RPMI8226 (cell line): Measurements from ENCODE around the gene TAS1R2.

ENCODE experiments used
- DNase-seq: peaks from one replicate; pipeline ENCODE4 v3.0.0-alpha.2; 2015

TAS1R2 gene

DNA sequence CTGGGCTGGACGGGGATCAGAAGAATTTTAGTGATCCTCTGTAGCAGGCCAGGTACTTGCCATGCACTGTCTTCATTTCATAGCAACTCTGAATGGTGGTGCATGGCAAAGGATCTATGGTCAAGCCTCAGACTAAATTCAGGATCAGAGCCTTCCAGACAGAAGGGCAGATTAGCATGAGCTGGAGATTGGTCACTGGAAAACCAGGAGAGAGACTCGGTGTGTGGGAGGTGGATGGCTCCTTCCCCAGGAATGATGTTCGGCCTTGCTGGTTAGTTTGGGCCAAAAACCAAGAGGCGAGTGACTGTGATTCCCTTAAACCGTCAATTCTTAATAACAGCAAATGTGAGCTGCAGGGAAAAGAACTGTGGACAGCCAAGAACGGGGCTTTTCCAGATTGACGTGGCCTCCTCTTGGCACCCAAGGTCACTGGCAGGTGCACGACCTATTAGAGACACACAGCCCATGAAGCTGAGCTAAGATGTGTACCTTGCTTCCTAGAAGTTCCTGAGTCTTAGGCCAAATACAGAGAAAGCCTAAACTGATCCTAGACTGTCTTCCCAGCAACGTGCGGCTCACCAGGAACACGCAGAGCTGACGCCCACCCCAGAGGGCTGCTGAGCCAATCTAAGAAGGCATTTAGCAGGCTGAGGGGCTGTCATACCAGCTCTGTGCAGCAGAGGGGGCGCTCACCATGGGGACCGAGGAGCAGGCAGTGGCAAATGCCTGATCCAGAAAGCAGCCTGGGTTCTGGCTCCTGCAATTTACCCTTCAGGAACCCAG is 24.4 kb upstream of the TAS1R2 start:
- peak; percentile 75 for DNase-seq

GRCh38 chr1:18883079-18883478 is 23.6 kb upstream of the TAS1R2 start:
- no peak for DNase-seq

DNA sequence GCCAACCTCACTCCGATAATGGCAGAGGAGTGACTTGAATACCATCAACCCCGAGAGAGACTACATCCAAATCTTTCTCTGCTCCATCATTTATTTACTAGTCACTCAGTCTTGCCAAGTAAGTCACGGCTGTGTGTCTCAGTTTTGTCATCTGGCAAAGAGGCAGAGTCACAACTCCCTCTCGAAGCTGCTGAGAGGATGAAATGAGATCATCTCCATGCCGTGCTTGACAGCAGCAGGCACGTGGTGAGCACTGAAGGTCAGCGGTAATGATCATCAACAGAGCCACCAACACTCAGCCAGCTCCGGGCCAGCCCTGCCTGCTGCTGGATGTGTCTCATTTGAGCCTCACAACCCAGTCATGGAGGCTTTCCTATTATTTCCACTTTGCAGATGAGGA is 23.0 kb upstream of the TAS1R2 start:
- DNase-seq = no peak

GRCh38 chr1:18881642-18882431 is 22.4 kb upstream of the TAS1R2 start:
- no peak for DNase-seq

DNA sequence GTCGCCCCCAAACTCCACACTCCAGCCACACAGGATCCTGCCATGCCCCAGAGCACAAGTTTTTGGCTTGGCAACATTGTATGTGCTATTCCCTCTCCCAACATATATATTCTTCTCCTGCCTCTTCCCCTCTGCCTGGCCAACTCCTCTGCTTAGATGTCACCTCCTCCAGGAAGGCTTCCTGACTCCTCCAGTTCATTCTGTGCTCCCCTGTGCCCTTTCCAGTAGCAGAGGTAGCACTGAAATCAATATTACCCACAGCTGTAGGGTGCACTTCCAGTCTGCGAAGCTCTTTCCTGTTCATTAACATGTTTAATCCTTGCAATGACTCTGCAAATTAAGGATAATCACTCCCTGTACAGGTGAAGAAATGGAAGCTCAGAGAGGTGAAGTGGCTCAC is 21.7 kb upstream of the TAS1R2 start:
- no peak for DNase-seq

DNA sequence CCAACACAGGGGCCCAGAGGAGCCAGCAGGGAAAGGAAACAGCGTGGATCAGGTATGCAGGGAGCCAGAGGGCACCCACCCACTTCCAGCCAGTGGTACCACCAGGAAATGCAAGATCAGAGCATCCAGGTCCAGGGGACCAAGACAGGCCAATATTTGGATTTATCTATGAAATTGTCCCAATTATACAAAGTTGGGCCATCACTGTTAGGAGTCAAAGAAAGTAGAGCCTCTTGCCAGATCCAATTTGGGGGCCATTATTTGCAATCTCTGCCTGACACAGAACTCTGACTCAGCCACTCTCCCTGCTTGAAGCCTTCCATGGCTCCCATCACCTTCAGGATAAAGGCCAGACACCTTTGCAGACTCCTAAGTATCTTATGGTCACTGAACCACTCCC is 21.1 kb upstream of the TAS1R2 start:
- DNase-seq = no peak

DNA sequence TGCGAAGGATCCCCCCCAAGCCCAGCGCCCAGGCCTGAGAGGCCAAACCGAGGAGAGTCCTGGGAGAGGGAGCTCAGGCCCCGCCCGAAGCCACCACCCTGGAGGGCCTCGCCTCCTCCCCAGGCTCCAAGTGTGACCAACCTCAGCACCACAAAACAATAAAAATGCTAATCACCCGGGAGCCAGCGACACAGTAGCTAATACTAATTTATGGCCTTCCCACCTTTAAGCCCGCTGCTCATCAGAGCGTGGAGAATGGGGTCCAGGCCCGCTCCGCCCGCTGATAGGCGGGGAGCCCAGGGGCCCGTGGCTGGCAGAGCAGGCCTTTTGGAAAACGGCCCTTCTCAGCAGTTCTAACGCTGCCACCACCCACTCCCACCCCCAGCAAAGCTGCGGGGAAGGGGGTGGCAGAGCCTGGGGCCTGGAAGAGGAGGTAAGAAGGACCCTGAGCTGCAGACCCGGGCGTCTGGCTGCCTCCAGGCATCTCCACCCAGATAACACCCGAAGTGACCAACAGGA is 20.4 kb upstream of the TAS1R2 start:
- DNase-seq = no peak

DNA sequence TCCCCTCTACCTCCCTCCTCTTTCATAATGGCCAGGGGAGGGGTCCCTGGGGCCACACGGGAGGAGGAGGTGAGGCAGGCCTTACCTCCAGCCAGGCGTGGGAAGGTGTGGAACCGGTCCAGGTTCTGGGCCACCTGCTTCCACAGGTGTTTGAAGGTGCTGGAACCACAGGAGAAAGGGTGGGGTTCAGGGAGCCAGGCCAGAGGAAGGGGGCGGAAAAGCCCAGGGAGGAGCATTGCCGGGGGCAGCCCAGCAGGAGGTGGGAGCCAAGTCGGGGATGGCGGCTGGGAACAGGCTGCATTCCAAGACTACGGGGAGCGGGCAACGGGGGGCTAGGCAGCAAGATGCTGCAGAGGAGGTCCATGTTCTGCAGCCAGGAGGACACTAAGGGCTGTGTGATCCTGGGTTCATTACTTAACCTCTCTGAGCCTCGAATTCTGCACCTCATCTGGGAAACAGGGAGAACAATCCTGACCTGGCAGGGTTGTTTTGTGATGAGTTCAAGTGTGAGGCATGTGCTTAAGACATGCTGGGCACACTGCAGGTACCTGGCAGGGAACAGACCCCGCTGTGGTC is 19.8 kb upstream of the TAS1R2 start:
- DNase-seq = no peak

- DNase-seq = no peak
Measured at GRCh38 chr1:18878538-18879214, 19.2 kb upstream of the TAS1R2 start.

DNA sequence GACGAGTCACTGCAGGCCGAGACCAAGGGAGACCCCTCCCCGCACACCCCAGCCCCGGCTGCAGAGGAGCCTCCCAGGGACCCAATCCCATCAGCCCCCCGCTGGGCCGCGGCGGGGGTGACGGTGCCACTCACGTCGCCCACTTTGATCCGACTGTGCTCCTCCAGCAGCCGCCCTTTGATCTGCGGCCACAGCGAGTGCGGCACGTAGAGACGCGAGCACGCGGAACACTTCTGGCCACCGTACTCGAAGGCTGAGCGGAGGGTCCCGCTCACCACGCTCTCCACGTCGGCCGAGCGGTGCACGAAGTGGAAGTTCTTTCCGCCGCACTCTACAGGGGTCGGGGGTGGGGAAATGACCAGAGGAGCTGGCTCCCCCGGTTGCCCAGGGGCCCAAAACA is 17.8 kb upstream of the TAS1R2 start:
- DNase-seq = no peak

GRCh38 chr1:18876210-18876609 is 16.8 kb upstream of the TAS1R2 start:
- no peak for DNase-seq

DNA sequence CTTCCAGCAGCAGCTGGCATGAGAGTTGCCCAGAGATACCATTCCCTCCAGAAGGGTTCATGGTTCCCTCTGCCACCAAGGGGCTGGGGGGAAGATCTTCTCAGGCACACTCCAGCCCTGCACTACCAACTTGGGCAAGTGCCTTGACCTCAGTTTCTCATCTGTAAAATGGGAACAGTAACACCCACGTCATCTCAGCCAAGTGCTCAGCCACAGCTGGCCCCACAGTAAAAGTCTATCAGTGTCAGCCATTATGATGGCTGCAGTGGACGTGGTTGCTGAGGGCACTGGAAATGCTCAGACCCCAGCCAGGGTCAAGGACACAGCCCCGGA is 16.3 kb upstream of the TAS1R2 start:
- DNase-seq = no peak

- peak; percentile 88 for DNase-seq
Measured at GRCh38 chr1:18875107-18875795, 15.8 kb upstream of the TAS1R2 start.

DNA sequence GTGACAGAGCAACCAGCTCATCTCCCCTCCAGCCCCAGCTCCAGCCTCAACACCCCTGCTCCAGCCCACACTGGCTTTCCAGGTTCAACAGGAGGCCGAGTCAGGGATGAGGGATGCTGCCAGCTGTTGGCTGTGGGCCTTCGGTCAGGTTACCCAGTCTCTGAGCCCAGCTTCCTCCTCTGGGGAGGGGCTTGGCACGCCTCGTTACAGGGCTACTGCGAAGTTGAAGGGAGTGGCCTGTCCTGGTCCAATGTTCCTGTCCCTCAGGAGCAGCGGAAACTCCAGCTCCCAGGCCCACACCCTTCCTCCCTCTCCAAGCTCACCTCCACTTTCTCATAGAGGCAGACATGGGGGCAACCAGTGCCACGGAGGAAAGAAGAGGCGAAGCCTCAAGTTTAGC is 15.1 kb upstream of the TAS1R2 start:
- DNase-seq = no peak

- DNase-seq = no peak
Measured at GRCh38 chr1:18874036-18874435, 14.6 kb upstream of the TAS1R2 start.

DNA sequence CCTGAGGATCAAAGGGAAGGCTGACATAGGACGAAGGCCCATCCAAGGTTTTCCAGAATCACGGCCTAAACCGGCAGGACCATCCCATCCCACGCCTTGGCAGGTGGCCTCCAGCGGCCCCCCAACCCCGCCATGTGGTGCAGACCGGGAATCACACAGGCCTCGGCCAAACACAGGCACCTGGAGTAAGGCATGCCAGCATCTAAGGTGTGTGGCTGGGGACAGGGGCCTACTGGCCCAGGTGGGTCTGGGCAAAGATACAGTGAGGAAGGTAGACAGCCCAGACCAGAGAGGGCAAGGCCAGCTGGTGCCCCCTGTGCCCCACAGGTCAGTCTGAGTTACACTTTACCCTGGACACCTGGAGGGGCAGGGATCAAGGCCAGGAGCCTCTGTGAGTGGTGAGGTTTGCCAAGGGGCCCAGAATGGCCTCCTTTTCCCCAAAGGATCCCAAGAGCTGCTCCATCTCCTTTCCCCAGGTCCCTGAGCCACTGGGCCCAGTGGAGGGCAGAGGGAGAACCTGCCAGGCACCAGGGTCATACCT is 12.7 kb upstream of the TAS1R2 start:
- no peak for DNase-seq

GRCh38 chr1:18871401-18872070 is 12.1 kb upstream of the TAS1R2 start:
- no peak for DNase-seq

GRCh38 chr1:18870957-18871356 is 11.5 kb upstream of the TAS1R2 start:
- no peak for DNase-seq

GRCh38 chr1:18870595-18870865 is 11.1 kb upstream of the TAS1R2 start:
- peak; percentile 18 for DNase-seq

- no peak for DNase-seq
Measured at GRCh38 chr1:18869847-18870594, 10.6 kb upstream of the TAS1R2 start.

DNA sequence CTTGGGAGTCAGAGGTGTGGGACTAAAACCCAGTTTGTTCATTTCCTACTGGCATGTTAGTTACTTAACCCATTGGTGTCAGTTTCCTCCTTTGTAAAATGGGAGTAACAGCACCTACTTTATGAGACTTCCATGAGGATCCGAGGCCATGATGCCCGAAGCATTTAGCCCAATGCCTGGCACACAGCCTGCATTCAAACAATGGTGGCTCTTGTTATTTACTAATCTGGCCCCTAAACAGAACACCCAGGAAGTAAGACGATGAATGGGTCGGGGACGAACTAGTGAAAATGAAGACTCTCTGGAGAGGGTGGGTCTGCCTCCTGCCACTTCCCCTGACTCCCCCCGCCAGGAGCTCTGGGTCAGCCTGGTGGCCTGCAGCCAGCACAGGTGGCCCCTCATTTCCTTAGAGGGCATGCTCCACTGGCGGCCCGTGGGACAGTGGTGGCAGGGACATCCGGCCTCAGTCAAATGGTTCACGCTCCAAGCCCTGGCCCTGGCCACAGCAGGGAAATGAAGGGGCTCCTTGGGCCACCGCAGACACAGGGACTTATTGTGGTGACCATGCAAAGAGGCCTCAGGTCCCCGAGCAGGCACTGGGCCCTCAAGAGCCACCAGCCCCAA is 9.5 kb upstream of the TAS1R2 start:
- DNase-seq = no peak
